Measurements from ENCODE around the gene CDK2AP2.
A peak's percentile ranks its signal among the peaks of the same experiment; 100 is the strongest.
"Not testable (repeated sequence)": the region's sequence is repeated elsewhere in the genome, so short reads cannot be mapped to it uniquely, and the experiment has no call there.

Gene CDK2AP2

GRCh38 chr11:67507864-67508485 is at the start of gene CDK2AP2:
TSS of gene CDK2AP2 (minus strand) at chr11:67508162. CDS start at chr11:67508082, 80 bp downstream.
- peak; percentile 95 for DNase-seq

- DNase-seq: no peak
Measured at GRCh38 chr11:67556244-67556643, 48.3 kb upstream of the CDK2AP2 start.

DNA sequence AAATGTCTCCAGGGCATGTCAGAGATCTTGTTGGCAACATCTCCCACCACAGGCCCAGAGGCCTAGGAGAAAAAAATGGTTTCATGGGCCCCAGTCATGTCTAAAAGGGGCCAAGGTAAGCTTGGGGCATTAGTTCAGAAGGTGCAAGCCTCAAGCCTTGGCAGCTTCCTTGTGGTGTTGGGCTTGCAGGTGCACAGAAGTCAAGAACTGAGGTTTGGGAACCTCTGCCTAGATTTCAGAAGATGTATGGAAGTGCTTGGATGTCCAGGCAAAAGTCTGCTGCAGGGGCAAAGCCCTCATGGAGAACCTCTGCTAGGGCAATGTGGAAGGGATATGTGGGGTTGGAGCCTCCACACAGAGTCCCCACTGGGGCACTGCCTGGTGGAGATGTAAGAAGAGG is 43.7 kb upstream of the CDK2AP2 start:
- DNase-seq: not testable (repeated sequence)

- DNase-seq: no peak
Measured at GRCh38 chr11:67551127-67551526, 43.2 kb upstream of the CDK2AP2 start.

DNA sequence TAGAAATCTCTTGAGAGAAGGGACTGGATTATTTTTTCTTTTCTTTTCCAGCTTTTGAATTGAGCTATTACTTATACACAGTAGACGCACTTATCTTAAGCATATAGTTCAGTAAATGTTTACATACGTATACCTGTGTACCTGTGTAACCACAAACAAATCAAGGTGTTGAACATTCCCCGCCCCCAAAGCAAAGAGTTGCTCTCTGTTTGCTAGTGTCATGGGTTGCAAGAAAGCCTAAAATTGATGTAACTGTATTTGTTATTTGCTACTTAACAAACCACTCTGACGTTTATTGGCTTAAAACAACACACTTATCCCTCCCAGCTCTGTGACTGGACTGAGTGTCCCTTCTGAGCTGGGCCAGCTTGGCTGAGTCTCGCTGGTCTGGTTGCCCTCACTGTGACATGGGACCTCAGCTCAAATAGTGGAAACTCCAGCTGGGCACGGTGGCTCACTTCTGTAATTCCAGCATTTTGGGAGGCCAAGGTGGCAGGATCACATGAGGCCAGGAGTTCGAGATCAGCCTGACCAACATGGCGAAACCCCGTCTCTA is 40.7 kb upstream of the CDK2AP2 start:
- DNase-seq: no peak

DNA sequence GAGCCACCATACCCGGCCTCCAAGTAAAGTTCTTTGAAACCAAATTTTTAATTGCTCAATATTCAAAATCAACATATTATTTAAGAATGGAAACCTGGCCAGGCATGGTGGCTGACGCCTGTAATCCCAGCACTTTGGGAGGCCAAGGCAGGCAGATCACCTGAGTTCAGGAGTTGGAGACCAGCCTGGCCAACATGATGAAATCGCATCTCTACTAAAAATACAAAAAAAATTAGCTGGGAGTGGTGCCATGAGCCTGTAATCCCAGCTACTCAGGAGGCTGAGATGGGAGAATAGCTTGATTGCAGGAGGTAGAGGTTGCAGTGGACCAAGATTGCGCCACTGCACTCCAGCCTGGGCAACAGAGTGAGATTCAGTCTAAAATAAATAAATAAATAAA is 40.1 kb upstream of the CDK2AP2 start:
- not testable (repeated sequence) for DNase-seq

DNA sequence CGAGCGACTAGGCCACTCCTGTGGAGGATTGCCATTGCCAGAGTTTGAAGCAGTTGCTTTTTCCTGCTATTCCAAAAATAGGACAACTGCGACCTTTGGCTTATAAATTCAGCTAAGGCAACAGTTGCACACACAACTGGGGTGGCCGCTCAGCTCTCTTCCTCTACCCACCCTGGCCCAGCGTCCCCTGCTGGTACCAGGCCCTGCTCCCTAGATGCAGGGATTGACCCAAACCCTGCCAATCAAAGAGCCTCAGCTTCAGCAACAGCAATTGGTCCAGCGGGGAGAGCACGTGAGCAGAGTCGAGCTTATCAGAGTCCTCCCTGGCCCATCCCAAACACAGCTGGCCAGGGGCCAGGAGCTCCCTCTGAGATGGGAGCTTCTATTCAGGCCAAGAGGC is 37.3 kb upstream of the CDK2AP2 start:
- no peak for DNase-seq

DNA sequence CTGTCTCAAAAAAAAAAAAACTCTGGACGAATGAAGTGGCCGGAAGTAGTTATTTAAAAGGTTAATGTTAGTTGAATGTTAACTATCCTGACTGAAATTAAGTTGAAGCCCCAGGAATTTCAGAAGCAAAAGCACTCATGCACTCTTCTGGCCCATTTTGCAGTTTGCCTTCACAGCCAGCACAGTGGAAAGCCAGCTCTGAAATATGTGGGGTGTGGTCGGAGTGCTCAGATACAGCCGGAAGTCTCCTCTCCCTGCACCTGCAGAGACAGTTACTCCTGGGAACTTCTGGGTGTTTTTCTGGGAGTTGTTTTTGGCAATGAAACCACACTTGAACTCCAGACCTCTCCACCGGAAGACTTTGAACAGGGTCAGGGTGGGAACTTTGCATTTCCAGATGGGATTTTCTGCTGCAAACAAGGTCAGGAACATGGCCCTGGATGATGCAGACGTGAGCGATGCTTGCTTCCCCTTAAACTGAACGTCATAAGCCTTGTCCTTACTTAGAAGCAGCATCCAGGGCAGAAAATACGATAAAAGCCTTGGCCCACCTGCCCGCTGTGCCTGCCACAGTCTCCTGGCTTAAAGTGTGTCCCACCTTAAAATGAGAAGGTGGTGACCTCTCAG is 36.8 kb upstream of the CDK2AP2 start:
- DNase-seq: no peak

DNA sequence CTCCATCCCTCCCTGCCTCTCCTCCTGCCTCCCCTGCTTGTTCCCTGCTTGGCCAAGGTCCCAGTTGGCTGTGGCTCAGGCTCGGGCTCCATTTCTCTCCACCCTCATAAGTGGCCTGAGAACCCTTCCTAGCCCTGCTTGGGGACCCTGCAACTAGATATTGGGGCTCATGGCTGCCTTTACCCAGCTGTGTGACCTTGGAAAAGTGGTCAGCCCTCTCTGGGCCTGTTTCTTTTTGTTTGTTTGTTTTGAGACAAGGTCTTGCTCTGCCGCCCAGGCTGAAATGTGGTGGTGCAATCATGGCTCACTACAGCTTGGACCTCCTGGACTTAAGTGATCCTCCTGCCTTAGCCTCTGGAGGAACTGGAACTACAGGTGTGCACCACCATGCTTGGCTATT is 35.6 kb upstream of the CDK2AP2 start:
- DNase-seq: no peak

GRCh38 chr11:67542971-67543370 is 35.0 kb upstream of the CDK2AP2 start:
- no peak for DNase-seq

- DNase-seq: no peak
Measured at GRCh38 chr11:67542169-67542568, 34.2 kb upstream of the CDK2AP2 start.

GRCh38 chr11:67541198-67541597 is 33.2 kb upstream of the CDK2AP2 start:
- no peak for DNase-seq

- no peak for DNase-seq
Measured at GRCh38 chr11:67539550-67539949, 31.6 kb upstream of the CDK2AP2 start.

GRCh38 chr11:67538823-67539505 is 31.0 kb upstream of the CDK2AP2 start:
- DNase-seq: no peak

GRCh38 chr11:67538306-67538705 is 30.3 kb upstream of the CDK2AP2 start:
- DNase-seq: no peak

GRCh38 chr11:67535561-67535960 is 27.6 kb upstream of the CDK2AP2 start:
- DNase-seq: no peak

DNA sequence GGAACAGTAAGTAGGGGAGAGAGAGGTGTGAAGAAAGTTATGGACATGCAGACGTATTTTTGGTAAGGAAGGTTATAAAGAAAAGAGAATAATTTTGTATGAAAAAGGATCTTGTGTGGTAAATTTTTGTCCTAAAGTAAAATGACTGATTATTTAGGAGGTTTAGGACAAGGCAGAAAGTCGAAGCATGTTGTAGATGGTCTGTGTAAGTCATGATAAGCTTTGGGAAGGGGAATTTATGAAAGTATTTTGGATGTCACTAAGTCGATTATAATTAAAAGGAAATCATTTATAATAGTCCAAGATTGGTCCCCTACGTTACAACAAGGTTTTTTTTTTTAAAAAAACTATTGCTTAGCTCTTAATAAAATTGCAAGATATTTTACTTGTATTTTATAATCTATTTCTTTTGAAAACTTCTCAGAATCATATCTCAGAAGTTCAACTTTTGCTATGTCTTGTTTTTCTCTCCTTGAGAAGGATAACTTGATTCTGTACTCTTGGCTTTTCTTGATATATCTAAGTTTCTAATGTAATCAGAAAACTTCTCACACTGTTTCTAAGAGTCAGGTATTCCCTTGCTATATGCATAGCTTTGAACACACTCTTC is 26.2 kb upstream of the CDK2AP2 start:
- DNase-seq: no peak

DNA sequence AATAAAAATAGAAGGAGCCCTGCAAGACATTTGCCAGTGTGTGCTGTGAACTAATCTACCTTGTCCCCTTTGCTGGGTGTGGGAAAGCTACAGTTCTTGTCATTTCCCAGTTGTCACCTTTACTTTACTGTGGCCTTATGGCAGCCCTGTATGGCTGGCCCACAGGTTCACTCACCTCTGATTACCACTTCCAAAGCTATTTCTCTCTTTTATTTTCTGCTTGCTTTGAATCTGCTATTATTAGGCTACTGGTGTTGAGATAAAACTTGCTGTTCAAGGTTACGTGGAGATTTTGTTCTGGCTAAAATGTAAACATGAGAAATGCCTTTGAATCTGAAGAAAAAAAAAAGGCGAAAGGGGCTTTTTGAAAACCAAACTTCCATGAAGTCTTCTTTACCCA is 24.9 kb upstream of the CDK2AP2 start:
- DNase-seq: no peak

GRCh38 chr11:67530282-67530592 is 22.3 kb upstream of the CDK2AP2 start:
- no peak for DNase-seq

DNA sequence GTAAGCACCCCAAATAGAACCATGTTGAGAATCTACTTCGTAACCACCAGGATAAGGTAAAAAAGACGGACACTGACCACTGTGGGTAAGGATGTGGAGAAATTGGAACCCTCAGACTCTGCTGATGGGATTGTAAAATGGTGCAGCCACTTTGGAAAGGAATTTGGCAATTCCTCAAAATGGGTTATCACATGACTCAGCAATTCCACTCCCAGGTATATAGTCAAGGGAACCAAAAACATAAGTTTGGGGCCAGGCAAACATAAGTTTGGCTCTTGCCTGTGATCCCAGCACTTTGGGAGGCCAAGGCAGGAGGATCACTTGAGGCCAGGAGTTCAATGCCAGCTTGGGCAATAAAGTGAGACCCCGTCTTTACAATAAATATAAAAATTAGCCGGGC is 20.4 kb upstream of the CDK2AP2 start:
- no peak for DNase-seq

DNA sequence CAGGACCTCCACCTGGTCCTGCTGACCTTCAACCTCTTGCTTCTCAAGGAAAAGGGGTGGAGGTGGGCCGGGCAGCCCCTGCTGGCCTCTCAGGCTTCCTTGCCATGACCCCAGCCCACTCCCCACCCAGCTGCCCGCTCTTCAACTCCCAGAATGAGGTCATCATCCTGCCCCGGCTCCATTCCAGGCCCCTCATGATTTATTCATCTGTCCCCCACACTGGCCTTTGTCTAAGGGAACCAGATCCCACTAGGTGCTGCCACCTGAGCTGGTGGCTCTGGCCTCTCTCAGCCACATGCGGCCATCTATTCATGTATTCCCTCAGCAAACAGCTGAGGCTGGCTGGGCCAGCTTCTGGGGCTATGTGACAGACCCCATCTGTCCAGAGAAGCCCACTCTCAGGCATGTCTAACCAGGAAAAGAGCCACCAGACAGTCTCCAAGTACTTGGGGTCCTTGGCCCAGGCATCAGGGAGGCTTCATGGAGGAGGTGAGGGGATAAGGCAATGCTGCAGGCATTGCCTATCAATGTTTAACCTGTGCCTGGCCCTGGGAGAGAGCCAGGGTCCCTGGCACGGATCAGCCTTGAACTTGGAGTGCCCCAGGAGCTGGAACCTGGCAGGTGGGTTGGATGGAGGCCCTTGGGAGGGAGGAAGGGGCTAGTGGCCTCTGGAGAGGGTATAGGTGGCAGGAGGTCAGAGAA is 17.5 kb upstream of the CDK2AP2 start:
- no peak for DNase-seq

GRCh38 chr11:67524480-67524808 is 16.5 kb upstream of the CDK2AP2 start:
- no peak for DNase-seq
